Endometrial microvascular endothelial cells (primary cell): ENCODE data around the gene ITPRID2. TPM values are rescaled to one million over a fixed set of nuclear protein-coding genes. Genes with fewer than 3 reads are reported as not detected.

Experiments used
- in situ Hi-C: cut with HindIII; loops from 2 replicates; pipeline ENCODE4 v1.10.0; 2017; ENCODE audit warnings: low sequenced_read_pairs, low pct_unique_long_range_greater_than_20kb; ENCODE audit errors: inconsistent ontology term
- total RNA-seq: library from RNA; depleted of rRNA; stranded (reverse); fragments of >200 nt; gene quantifications from one replicate; pipeline ENCODE4 v1.2.3, GENCODE V29; 2015; ENCODE audit errors: inconsistent ontology term

Gene ITPRID2
- total RNA-seq, 1 donor from 2014 or later, result 237 TPM

- in situ Hi-C loops, result loop anchor here (25.0 kb wide), 1 partner anchor 115 kb away; no protein-coding TSS in a partner anchor
Measured at GRCh38 chr2:181877181-181877664, 14.3 kb upstream of the ITPRID2 start.

DNA sequence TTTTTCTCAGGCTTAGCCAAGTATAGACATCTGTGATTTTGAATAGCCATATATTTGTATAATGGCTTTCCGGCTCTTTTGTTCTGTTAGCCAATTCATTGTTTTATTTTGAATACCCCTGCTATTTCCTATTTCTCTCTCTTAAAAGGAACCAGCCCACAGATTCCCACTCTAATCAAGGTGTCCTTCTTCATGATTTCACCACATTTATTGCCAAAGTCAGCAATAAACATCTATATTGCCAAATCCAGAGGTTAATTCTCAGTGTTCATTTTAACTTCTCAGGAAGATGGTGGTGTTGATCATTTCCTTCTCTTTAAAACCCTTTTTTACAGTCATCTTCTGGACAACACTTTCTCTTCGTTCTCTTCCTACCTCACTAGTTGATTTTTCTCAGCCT, 13.1 kb upstream of the ITPRID2 start:
- in situ Hi-C loops, result loop anchor here (25.0 kb wide), 1 partner anchor 116 kb away; no protein-coding TSS in a partner anchor

- in situ Hi-C loops, result loop anchor here (25.0 kb wide), 1 partner anchor 117 kb away; no protein-coding TSS in a partner anchor
Measured at GRCh38 chr2:181879295-181879694, 12.2 kb upstream of the ITPRID2 start.

GRCh38 chr2:181882246-181883020, 9.1 kb upstream of the ITPRID2 start:
- in situ Hi-C loops, result loop anchor here (25.0 kb wide), 1 partner anchor 120 kb away; no protein-coding TSS in a partner anchor

DNA sequence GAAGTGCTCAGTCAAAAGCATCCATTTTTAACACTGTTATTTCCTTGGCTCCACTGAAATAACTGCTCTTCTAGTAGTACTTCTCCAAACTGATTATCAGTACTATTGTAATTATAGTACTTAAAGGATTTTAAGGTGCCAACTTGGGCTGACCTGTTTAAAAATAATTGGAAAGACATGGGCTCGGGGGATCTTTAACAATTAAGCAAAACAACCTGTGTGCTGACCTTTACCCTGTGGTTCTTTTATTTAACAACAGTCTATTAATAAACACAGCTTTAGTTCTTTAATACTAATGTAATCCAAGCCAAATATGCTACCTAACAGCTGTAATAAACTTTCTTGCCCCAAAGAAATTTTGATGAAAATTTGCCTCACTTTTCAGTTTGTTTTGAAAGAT, 6.9 kb upstream of the ITPRID2 start:
- in situ Hi-C loops, result loop anchor here (25.0 kb wide), 1 partner anchor 122 kb away; no protein-coding TSS in a partner anchor

DNA sequence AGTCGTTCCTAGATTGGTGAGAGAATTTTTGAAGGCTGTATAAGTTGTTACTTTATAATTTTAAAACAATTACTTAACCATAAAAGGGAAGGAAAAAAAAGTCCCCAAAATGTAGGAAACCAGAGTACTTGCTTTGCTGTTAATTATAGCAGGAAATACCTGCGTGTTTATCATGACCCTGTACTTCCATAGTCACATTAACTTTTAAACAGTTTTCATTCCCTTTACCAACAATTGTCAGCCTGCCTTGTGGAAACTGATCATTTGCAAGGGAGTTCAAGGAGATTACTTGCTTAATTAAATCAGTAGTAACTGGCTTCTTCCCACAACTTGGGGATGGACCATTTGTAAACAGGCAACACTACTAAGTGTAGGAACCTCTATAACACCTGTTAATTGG, 6.4 kb upstream of the ITPRID2 start:
- in situ Hi-C loops, result loop anchor here (25.0 kb wide), 1 partner anchor 123 kb away; no protein-coding TSS in a partner anchor

DNA sequence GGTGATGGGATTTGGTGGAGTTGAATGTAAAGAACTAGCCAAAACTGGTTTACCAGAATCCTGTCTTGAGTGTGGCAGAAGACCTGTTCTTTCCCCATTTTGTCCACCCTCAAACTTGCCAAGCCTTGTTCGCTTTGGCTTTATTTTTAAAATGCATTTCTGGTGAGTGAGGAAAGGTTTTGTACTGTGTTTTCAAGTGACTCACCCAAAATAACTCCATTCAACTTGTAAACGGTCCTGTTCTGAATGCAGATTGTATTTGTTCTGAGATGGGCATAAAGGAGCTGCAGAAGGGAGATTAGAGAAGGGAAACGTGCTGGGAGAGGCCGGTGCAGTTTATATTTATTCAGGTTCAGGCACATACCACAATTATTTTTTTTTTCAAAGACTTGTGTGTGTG, 5.3 kb upstream of the ITPRID2 start:
- in situ Hi-C loops, result loop anchor here (25.0 kb wide), 1 partner anchor 124 kb away; no protein-coding TSS in a partner anchor

- in situ Hi-C loops, result loop anchor here (25.0 kb wide), 1 partner anchor 125 kb away; no protein-coding TSS in a partner anchor
Measured at GRCh38 chr2:181887045-181887444, 4.5 kb upstream of the ITPRID2 start.

DNA sequence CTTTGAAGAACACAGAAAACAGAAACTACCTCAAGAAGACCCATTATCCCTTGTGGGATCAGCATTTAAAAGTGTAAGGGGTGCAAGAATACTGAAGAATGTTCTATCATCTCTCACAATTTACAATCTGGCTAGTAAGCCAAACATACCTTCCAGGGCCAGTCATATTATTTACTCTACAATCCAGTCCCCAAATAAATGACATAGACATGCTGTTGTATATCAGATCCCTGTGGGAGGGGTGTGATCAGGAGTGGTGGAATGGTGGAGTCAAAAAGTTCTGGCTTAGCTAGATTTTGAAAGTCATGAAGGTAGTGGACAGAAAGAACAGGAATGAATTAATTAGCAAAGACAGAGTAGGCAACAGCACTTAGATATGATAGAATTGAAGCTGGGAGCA, 1.8 kb upstream of the ITPRID2 start:
- in situ Hi-C loops, result loop anchor here (25.0 kb wide), 1 partner anchor 127 kb away; no protein-coding TSS in a partner anchor

- in situ Hi-C loops, result loop anchor here (25.0 kb wide), 1 partner anchor 128 kb away; no protein-coding TSS in a partner anchor
Measured at GRCh38 chr2:181890271-181890670, 1.3 kb upstream of the ITPRID2 start.

DNA sequence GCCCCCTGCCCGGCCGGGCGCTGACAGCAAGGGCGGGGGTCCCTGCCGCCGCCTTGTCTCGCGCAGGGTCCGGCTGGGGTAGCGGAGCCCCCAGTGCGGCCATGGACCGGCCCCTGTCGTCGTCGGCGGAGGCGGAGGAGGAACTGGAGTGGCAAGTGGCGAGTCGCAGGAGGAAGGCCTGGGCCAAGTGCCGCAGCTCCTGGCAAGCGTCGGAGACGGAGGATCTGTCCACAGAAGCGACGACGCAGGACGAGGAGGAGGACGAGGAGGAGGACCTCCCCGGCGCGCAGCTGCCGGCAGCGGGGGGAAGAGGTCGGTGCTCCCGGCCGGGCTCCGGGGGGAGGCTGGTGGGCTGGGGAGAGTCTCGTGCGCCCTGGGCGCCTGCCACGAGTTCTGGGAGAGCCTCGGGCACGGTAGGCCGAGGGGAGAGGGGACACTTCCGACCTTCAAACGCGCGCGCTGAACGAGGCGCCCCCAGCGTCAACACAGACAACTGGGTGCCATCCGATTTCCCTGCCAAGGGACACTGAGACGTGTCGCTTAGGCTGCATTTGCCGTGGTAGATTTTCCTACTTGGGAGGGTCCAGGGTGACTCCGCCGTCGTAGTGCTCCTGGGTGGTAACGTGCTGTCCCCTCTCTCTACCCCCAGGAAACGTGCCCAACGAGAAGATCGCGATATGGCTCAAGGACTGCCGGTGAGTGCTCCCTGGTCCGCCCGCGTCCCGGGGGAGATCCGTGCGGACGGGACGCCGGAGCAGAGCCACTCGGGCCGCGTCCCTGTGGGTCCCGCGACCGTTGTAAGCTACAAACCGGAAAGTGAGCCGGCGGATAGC, 652 bp downstream of the ITPRID2 start:
- in situ Hi-C loops, result loop anchor here (25.0 kb wide), 1 partner anchor 130 kb away; no protein-coding TSS in a partner anchor

DNA sequence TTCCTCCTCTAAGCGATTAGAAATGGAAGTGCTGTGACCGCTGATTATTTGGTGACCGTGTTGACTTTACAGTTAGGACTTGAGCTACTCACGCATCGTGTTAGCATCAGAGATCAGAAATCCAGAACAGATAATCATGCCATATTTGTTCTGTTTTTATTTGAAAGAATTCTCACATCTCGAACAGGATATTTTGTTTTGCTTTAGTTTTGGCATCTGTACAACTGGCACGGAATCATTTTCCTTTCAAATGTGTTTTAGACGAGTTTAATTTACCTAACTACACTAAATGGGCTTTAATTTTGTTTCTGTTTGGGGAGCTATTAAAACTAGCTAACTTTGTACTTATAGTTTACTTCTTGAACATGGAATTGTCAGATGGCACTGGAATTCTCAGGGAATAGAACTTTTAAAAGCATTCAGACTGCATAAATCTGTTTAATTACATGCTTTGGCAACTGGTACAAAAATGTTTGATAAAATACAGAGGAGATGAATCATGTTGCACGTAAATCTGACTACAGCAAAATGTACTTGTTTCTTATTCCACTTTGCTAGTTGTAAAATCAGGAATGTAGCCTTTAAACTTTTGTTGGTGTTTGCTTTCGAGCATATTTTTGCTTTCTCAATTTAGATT, 1.4 kb downstream of the ITPRID2 start:
- in situ Hi-C loops, result loop anchor here (25.0 kb wide), 1 partner anchor 131 kb away; no protein-coding TSS in a partner anchor

DNA sequence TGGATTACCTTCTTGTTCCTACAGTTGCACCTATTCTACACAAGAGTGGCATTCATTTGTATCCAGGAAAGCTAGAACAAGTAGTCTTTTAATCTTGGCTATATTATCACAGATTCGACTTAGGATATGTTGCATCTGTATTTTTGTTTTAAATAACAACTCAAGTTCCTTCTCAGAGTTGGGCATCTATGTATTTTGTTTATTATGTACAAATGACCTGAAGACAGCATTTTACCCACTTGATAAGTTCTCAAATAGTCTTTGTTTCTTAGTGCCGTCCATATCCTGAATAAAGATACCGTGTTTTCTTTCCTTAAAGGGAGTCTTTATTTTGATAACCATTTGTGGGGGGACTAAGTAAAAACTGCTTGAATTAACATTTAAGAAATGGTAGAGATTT, 2.9 kb downstream of the ITPRID2 start:
- in situ Hi-C loops, result loop anchor here (25.0 kb wide), 1 partner anchor 132 kb away; no protein-coding TSS in a partner anchor

GRCh38 chr2:181895818-181896217, 4.3 kb downstream of the ITPRID2 start:
- in situ Hi-C loops, result loop anchor here (25.0 kb wide), 1 partner anchor 134 kb away; no protein-coding TSS in a partner anchor

DNA sequence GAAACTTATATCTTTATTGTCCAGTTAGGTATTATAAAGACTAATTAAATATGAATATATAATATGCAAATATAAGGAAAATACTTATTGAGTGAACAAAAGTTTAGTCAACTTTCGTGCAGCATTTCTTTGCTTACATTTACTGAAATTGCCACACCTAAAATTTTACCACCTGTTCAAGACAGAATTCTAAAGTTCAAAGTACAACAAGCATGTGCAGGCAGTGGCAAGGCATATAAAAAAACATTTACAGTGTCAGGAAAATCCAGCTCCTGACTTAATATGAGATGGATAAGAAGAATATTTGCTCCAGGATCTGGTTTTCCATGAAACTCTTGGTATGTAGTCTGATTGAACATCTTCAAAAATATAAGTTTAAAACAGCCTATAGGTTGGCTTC, 4.8 kb downstream of the ITPRID2 start:
- in situ Hi-C loops, result loop anchor here (25.0 kb wide), 1 partner anchor 134 kb away; no protein-coding TSS in a partner anchor

DNA sequence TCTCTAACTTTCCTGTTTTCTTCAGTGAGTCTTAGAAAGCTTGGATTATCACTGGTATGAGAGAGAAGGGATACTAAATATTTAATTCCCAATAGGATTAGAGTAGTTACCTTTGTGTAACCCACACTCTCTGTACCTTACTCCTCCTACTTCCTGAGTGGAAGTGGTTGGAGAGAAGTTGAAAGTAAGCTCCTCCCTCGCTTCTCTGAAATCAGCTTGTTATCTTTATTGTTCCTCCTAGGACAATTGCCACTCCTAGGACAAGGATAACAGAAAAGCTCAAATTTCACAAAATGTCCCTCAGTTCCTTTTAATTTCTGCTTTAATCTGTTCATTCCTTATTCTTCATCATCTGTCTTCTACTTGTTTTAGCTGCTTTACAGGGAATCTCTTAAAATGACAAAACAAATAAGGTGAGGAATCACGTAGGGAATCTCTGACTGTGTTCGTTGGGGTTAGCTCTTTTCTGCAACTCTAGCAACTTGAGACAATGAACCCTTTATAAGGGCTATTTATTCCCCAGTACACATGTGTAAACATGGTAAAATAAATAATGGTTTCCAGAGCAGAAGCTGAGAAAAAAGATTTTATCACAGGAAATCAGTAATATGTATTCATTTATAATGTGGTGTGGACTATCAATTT, 8.6 kb downstream of the ITPRID2 start:
- in situ Hi-C loops, result no loop called here

- in situ Hi-C loops, result no loop called here
Measured at GRCh38 chr2:181902625-181903024, 11.1 kb downstream of the ITPRID2 start.

- in situ Hi-C loops, result no loop called here
Measured at GRCh38 chr2:181904022-181904632, 12.6 kb downstream of the ITPRID2 start.
